HG03354 (cell line): ENCODE measurements around the gene STOML1.
"Not testable (repeated sequence)": the region's sequence is repeated elsewhere in the genome, so short reads cannot be mapped to it uniquely, and the experiment has no call there.

Source experiments
- ATAC-seq: cut with Tn5 transposase; IDR thresholded peaks from one replicate; pipeline ENCODE4 v1.9.1; 2021; ENCODE audit warnings: mild to moderate bottlenecking; ENCODE audit not compliant: unreplicated experiment, poor library complexity, severe bottlenecking

The STOML1 gene

DNA sequence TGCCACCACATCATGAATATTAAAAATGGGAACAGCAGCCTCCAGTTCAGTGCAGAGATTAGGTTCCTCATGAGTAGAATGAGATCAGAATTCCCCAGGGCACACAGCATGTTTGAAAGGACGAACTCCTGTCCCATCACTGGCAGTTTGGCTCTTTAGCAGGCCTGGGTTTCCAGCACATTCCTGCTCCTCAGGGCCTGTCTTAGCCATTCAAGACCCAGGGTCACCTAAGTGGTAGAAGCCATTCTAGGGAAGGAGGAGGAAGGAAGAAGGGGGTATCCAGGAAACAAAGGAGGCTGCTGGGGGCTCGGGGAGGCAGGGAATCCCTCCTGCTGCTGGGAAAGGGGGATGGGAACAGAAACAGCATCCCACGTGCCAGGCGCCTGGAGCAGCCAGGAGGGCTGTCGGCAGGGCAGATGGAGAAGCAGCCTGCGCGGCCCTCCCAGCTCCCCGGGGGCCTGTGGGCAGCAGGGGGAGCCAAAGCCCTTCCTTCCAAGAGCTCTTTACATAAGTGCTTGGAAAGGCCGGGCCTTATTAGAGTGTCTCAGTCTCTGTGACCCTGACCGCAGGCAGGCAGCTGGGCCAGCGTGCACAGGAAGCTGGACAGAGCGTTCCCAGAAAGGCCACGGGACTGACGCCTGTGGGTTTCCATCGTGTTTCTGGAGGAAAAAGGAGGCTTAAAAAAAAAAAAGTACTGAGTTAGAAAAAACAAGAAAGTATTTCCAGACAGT, 41.1 kb downstream of the STOML1 start:
- no peak for ATAC-seq

GRCh38 chr15:73950479-73950830, 41.6 kb downstream of the STOML1 start:
- no peak for ATAC-seq

DNA sequence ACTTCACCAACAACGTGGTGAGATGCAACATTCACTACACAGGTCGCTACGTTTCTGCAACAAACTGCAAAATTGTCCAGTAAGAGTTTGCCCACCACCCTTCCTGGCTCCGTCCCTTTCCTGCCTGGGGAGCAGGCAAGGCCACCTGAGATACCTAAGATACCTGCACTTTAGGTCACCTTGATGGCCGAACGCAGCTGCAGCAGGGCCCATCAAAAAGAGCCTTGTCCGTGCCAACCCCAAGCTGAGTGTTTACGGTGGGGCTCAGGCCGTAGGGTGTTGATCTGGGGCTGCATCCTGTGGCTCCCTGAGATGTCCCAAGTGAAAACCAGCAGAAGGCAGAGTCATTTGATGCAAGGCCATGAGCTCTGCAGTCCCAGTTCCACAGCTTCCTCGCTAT, 42.6 kb downstream of the STOML1 start:
- ATAC-seq, result no peak

GRCh38 chr15:73948982-73949381, 43.1 kb downstream of the STOML1 start:
- no peak for ATAC-seq

- no peak for ATAC-seq
Measured at GRCh38 chr15:73948396-73948795, 43.7 kb downstream of the STOML1 start.

DNA sequence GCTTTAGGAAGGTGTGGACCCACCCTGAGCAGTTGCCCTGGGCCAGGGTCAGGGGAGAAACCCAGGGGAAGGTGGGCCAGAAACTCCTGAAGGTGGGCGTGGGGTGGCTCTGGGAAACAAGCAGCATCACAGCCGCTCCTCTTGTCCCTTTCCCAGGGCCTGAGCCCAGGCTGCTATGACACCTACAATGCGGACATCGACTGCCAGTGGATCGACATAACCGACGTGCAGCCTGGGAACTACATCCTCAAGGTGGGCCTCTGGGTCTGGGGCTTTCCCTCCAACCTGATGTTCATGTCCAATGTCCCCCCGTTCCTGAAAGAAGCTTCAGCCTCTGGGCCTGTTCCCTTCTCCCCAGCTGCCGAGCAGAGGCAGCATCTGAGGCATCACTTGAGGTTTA, 44.4 kb downstream of the STOML1 start:
- no peak for ATAC-seq

GRCh38 chr15:73946795-73947370, 45.2 kb downstream of the STOML1 start:
- no peak for ATAC-seq

GRCh38 chr15:73946046-73946721, 45.9 kb downstream of the STOML1 start:
- no peak for ATAC-seq

GRCh38 chr15:73945130-73945508, 47.0 kb downstream of the STOML1 start:
- ATAC-seq, result no peak

DNA sequence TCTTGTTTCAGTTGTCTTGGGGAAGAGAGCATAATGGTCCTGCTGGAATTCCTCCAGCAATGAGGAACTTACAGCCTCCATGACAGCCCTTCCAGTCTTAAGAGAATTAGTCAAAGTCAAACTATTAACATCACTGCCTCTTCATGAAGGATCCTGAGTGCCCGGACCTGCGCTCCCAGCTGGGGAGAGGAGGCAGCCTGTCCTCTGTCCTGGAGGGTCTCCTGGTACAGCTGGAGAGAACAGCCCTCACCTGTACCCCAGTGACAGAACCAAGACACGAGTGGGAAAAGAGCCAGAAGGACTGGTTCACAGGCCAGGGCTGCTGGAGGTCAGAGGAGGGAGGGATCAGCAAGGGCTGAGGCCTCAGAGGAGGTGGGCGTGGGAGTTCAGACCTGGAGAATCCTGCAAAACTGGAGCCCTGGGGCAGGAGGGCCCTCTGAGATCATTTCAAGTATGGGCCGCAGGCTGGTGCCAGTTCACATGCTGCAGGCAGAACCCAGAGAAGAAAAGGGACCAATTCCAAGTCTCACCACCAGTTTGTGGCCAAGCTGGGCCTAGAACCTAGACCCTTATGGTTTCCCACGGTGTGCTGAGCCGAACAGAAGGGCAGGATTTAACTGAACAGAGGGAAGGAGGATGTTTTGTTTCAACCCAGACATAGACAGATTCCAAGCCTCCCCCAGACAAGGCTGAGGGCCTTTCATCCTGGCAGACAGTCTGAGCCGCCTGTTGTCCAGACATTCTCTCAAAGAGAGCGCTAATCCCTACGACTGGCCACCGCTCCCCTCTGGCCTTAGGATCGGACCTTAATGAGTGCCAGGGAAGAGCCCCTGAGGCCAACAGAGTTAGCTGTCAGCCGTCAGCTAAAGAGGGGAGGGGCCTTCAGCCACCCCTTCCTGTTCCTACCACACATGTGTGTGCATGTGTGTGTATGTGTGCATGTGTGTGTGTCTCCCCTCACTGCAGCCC, 47.6 kb downstream of the STOML1 start:
- no peak for ATAC-seq

GRCh38 chr15:73942751-73943270, 49.3 kb downstream of the STOML1 start:
- ATAC-seq, result no peak

DNA sequence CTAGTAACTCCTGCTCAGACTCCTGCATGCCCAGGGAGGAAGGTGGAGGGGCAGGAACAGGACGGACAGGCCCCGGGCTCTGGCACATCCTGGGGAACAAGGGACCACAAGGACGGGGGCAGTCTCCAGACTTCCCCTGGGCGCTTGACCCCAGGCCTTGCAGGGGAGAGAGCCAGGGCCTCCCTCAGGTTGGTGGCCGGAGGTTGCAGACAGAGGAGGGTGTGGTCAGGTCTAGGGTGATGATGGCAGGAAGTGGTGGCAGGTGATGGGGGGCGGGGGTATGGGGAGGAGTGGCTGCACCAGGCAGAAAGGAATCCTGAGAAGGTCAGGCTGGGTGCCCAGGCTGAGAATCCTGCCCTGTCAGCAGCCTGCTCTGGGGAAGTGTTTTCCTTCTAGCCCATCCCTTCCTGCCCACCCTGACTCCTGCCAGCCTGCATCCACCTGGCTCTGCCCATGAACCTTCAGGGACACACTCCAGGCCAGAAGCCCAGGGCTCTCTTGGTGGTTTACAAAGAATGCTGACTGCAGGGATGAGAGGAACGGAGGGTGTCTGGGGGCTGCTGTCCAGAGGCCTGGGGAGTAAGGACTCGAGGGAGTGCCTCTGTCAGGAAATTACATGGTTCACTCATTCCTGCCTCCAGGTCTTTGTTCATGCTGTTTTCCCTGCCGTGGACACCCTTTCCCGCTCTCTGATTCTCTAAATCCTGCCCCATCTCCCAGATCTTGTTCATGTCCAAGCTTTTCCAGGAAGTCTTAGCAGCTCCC, 50.0 kb downstream of the STOML1 start:
- ATAC-seq, result no peak

DNA sequence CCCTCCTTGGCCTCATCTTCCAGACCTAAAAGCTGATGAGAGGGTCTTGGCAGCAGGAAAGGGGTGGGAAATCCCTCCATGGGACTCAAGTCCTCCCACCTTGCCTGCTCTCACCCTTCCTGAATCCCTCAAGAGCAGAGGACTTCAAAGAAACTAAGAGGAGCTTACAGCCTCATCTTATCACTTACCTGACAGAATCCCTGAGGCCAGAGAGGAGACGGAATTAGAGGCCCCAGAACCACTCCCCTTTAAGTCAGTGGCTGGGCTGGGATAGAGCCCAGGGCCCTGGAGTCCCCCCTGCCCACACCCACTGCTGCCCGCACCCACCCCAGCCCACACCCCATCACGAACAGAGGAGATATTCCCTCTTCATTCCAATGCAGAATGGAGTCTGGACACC, 50.6 kb downstream of the STOML1 start:
- no peak for ATAC-seq

DNA sequence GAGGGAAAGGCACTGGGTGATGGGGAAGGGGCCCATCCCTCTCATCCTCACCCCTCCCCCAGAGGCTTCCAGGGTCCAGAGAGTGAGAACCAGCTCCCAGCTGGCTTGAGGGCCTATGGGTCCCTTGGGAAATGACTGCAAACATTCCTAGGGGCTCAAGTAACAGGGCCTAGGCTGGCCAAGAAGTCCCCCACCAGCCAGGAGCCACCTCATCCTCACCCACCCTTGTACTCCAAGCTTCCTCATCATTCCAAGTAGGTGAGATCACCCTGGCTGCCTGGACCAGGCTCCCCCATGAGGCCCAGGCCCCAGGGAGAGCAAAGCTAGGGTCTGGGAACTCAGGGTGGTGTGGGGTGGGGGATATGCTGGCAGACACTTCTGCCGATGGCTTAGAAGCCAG, 51.1 kb downstream of the STOML1 start:
- ATAC-seq, result no peak

- ATAC-seq, result no peak
Measured at GRCh38 chr15:73940061-73940981, 51.8 kb downstream of the STOML1 start.

DNA sequence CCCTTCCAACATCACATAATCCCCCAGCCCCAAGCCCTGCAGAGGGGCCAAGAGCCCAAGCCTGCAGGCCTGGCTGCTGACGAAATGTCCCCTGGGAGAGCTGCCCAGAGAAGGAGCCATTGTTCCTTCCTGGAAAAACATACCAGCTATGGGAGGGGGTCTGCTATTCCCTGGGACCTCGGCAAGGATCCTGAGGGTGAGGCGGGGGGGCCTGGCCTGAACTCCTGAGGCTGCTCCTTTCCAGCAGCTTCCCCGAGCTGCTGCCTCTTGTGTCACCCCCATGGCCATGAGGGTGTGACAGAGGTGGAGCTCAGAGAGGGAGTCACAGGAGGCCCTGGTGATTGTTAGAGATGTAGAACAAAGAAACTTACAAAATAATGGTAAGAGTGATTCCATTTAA, 53.0 kb downstream of the STOML1 start:
- no peak for ATAC-seq

GRCh38 chr15:73938516-73938915, 53.6 kb downstream of the STOML1 start:
- not testable (repeated sequence) for ATAC-seq

GRCh38 chr15:73937726-73938125, 54.4 kb downstream of the STOML1 start:
- ATAC-seq, result no peak
